Esophagus (tissue), 2 donors: ENCODE data around the gene BHLHE40. TPM values are rescaled to one million over a fixed set of nuclear protein-coding genes. Genes with fewer than 3 reads are reported as not detected.

ENCODE experiments used
- H3K27ac ChIP-seq, 2 donors: one replicate each; pipeline ENCODE4 v1.5.1; 2013; ENCODE audit warnings: low read depth in 2 of 2, mild to moderate bottlenecking in 2 of 2, inconsistent platforms in 1 of 2, low read length in 1 of 2, moderate library complexity in 1 of 2
- H3K27me3 ChIP-seq, 2 donors: one replicate each; pipeline ENCODE4 v1.6.1; 2013; ENCODE audit warnings: low read length in 2 of 2, control low read depth in 1 of 2, mild to moderate bottlenecking in 1 of 2; ENCODE audit not compliant: insufficient read depth in 2 of 2, control insufficient read depth in 1 of 2
- H3K36me3 ChIP-seq, 2 donors: one replicate each; pipeline ENCODE4 v1.6.1; 2013; ENCODE audit warnings: low read length in 1 of 2; ENCODE audit not compliant: control insufficient read depth in 2 of 2, insufficient read depth in 2 of 2
- H3K4me1 ChIP-seq, 2 donors: one replicate each; pipeline ENCODE4 v1.6.1; 2013; ENCODE audit warnings: low read length in 1 of 2; ENCODE audit not compliant: control insufficient read depth in 2 of 2, insufficient read depth in 2 of 2
- H3K4me3 ChIP-seq, 2 donors: one replicate each; pipeline ENCODE4 v1.5.1; 2013; ENCODE audit warnings: low read length in 2 of 2, mild to moderate bottlenecking in 2 of 2, low read depth in 1 of 2, moderate library complexity in 1 of 2
- H3K9me3 ChIP-seq, 2 donors: one replicate each; pipeline ENCODE4 v1.6.1; 2013; ENCODE audit warnings: mild to moderate bottlenecking in 2 of 2, low read depth in 1 of 2, low read length in 1 of 2, moderate library complexity in 1 of 2; ENCODE audit not compliant: control insufficient read depth in 2 of 2, insufficient read depth in 1 of 2
- WGBS, 2 donors: extraction: QIAGEN DNeasy Blood & Tissue Kit; methylation state at CpG; one replicate each; pipeline ENCODE4 v1.1.7; 2013; 5-methylcytosine and 5-hydroxymethylcytosine counted together
- polyA plus RNA-seq, 2 donors: library from polyadenylated mRNA; stranded (reverse); fragments of 200-250 nt; gene quantifications; one replicate each; pipeline ENCODE4 v1.2.3, GENCODE V29; 2013
- donor health status: healthy with polysubstance abuse.
- donor health status: Bipolar disorder and iron deficiency.

The BHLHE40 gene
- polyA plus RNA-seq, 2 donors: 84.0 to 185 TPM

- WGBS, 2 donors: 81 to 83% methylated on average over 6 of the region's 6 CpGs
- no peaks in the 10 kb centered on the region for H3K9me3 ChIP-seq
- H3K4me1 ChIP-seq: peaks cover 3 to 21% of the 10 kb centered on the region in 2 donors
- no peak overlapping the region for H3K4me3 ChIP-seq
- peaks cover 0 to 9% of the 10 kb centered on the region in 2 donors for H3K36me3 ChIP-seq
- no peaks in the 10 kb centered on the region for H3K27me3 ChIP-seq
- H3K27ac ChIP-seq: peak overlapping the region; percentile 96 to 99
Measured at GRCh38 chr3:4987538-4988296, 8.5 kb downstream of the BHLHE40 start.

- 46 to 58% methylated on average over 13 of the region's 13 CpGs for WGBS, 2 donors
- no peaks in the 10 kb centered on the region for H3K27me3 ChIP-seq
- no peak overlapping the region for H3K4me3 ChIP-seq
- peaks cover 3 to 15% of the 10 kb centered on the region in 2 donors for H3K4me1 ChIP-seq
- H3K9me3 ChIP-seq: no peaks in the 10 kb centered on the region
- peak overlapping the region; percentile 72 to 79 for H3K27ac ChIP-seq
- no peaks in the 10 kb centered on the region for H3K36me3 ChIP-seq
Measured at GRCh38 chr3:4988983-4989834, 10.0 kb downstream of the BHLHE40 start.

DNA sequence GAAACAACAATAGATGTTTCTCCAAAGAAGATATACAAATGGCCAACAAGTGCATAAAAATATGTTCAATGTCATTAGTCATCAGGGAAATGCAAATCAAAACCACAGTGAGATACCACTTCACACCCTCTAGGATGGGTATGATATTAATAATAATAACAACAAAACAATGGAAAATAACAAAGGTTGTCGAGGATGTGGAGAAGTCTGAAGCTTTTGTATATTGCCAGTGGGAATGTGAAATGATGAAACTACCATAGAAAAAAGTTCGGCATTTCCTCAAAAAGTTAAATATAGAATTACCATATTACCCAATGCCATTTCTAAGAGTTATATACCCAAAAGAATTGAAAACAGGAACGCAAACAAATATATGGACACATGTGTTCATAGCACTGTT lies 10.8 kb downstream of the BHLHE40 start:
- H3K4me1 ChIP-seq: peaks cover 3 to 19% of the 10 kb centered on the region in 2 donors
- H3K27ac ChIP-seq: no peak overlapping the region
- WGBS, 2 donors: 70 to 75% methylated on average over 3 of the region's 3 CpGs

GRCh38 chr3:4992118-4992517 lies 12.9 kb downstream of the BHLHE40 start:
- H3K36me3 ChIP-seq: no peaks in the 10 kb centered on the region
- peaks cover 3 to 21% of the 10 kb centered on the region in 2 donors for H3K4me1 ChIP-seq
- H3K27me3 ChIP-seq: no peaks in the 10 kb centered on the region
- no peak overlapping the region for H3K4me3 ChIP-seq
- H3K27ac ChIP-seq: no peak overlapping the region
- WGBS, 2 donors: 89 to 91% methylated on average over 6 of the region's 6 CpGs
- no peaks in the 10 kb centered on the region for H3K9me3 ChIP-seq

More for the DNA sequence above, 10.8 kb downstream of the BHLHE40 start:
- Histone ChIP-seq H3K36me3 (no peaks in the 10 kb centered on the region), H3K27me3 (no peaks in the 10 kb centered on the region), H3K4me3 (no peak overlapping the region), H3K9me3 (no peaks in the 10 kb centered on the region)

DNA sequence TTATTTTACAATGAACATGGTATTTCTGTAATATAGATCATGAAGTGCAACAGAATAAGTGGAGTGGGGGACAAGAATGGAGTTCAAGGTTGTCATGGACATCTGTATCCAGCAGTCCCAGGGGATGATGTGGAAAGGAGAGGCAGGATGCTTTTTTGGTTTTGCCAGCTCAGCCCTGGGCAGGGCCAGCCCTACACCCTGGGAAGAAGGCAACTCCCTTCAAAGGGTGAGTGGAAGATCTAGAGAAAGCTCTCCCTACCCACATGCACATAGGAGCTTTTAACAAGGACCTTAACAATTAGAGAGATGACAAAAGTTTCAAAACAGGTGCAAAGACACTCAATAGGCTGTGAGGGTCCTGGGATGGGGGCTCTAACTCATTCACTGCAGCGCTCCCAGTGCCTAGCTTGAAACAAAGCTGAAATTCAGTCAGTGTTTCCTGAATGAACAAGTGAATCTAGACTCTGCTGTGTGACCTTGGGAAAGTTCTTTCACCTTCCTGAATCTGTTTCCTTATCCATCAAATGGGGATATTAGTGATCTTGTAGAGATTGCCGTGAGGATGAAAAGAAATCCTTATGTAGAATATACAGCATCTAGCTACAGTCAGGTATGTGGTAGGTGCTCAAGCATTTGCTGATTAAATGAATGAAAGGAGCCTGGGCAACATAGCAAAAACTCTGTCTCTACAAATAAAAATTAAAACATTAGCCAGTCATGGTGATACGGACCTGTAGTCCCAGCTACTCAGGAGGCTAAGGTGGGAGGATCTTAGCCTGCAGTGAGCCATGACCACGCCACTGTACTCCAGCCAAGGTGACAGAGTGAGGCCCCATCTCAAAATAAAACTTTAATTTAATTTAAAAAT lies 14.3 kb downstream of the BHLHE40 start:
- H3K9me3 ChIP-seq: no peaks in the 10 kb centered on the region
- H3K27me3 ChIP-seq: no peaks in the 10 kb centered on the region
- H3K27ac ChIP-seq: peak overlapping the region; percentile 77 to 78
- H3K4me1 ChIP-seq: peaks cover 3 to 21% of the 10 kb centered on the region in 2 donors
- H3K4me3 ChIP-seq: no peak overlapping the region
- H3K36me3 ChIP-seq: no peaks in the 10 kb centered on the region
- 83 to 88% methylated on average over 4 of the region's 4 CpGs for WGBS, 2 donors

GRCh38 chr3:4994144-4994730 lies 15.0 kb downstream of the BHLHE40 start:
- H3K27ac ChIP-seq: peak overlapping the region; percentile 78 to 84

GRCh38 chr3:4994823-4995499 lies 15.7 kb downstream of the BHLHE40 start:
- Histone ChIP-seq H3K36me3 (no peaks in the 10 kb centered on the region), H3K27ac (peak overlapping the region; percentile 78 to 87), H3K9me3 (no peaks in the 10 kb centered on the region), H3K4me1 (peaks cover 0 to 14% of the 10 kb centered on the region in 2 donors), H3K27me3 (no peaks in the 10 kb centered on the region), H3K4me3 (no peak overlapping the region)
- 47 to 68% methylated on average over 11 of the region's 11 CpGs for WGBS, 2 donors

More at GRCh38 chr3:4994144-4994730, 15.0 kb downstream of the BHLHE40 start:
- peaks cover 3 to 17% of the 10 kb centered on the region in 2 donors for H3K4me1 ChIP-seq
- no peaks in the 10 kb centered on the region for H3K9me3 ChIP-seq
- no peak overlapping the region for H3K4me3 ChIP-seq
- no peaks in the 10 kb centered on the region for H3K36me3 ChIP-seq
- no peaks in the 10 kb centered on the region for H3K27me3 ChIP-seq

DNA sequence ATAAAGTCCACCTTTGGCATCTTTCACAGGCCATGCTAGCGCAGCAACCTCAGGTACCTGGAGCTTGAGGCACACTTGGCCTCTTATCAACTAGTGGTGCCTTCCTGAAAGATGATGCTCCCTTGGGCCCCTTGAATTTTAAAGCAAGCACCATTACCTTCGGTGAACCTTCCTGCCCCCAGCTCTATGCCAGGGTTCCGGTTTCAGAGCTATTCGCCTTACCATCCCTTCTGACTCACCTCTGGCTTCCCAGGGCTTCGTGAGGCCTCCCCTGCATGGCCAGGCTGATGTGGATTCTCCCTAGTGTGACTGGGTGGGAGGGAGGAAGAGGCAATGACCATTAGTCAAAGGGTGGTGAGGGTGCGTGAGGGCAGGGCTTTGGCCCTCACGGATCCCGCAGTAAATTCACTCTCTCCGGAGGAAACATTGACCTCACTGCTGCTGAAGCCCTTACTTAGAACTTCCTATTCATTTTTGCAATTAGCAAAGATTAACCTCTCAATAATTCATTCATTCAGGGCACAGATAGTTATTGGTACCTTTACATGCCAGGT lies 16.3 kb downstream of the BHLHE40 start:
- H3K9me3 ChIP-seq: no peaks in the 10 kb centered on the region
- peaks cover 0 to 14% of the 10 kb centered on the region in 2 donors for H3K4me1 ChIP-seq
- no peak overlapping the region for H3K4me3 ChIP-seq
- H3K36me3 ChIP-seq: no peaks in the 10 kb centered on the region
- 79 to 81% methylated on average over 9 of the region's 9 CpGs for WGBS, 2 donors
- H3K27me3 ChIP-seq: no peaks in the 10 kb centered on the region
- H3K27ac ChIP-seq: peak overlapping the region; percentile 69 to 87
